Urinary bladder (tissue), 4 donors: Measurements from ENCODE around the gene DNAJC8. TPM values are rescaled to one million over a fixed set of nuclear protein-coding genes. Genes with fewer than 3 reads are reported as not detected.

Source experiments
- DNase-seq: peaks from one replicate; pipeline ENCODE4 v3.0.0-alpha.2; 2015; ENCODE audit errors: extremely low spot score
- H3K27ac ChIP-seq: one replicate; pipeline ENCODE4 v1.5.1; 2013; ENCODE audit warnings: low read depth, mild to moderate bottlenecking, moderate library complexity
- H3K36me3 ChIP-seq: one replicate; pipeline ENCODE4 v1.6.1; 2013; ENCODE audit warnings: mild to moderate bottlenecking, moderate library complexity; ENCODE audit not compliant: insufficient read depth
- H3K4me1 ChIP-seq: one replicate; pipeline ENCODE4 v1.6.1; 2013; ENCODE audit warnings: mild to moderate bottlenecking, moderate library complexity; ENCODE audit not compliant: insufficient read depth
- H3K4me3 ChIP-seq: one replicate; pipeline ENCODE4 v1.5.1; 2013; ENCODE audit warnings: low read depth, low read length
- WGBS: extraction: QIAGEN DNeasy Blood & Tissue Kit; methylation state at CpG from one replicate; pipeline ENCODE4 v1.1.7; 2013; 5-methylcytosine and 5-hydroxymethylcytosine counted together
- polyA plus RNA-seq: library from polyadenylated mRNA; stranded (reverse); fragments of 200-250 nt; gene quantifications from one replicate; pipeline ENCODE4 v1.2.3, GENCODE V29; 2013
- total RNA-seq: library from RNA; depleted of rRNA; stranded (reverse); fragments of >200 nt; gene quantifications from one replicate; pipeline ENCODE4 v1.2.3, GENCODE V29; 2014
- donor health status: healthy with polysubstance abuse.
- donor health status: healthy.

The DNAJC8 gene
- total RNA-seq (42.2 TPM), polyA plus RNA-seq (105 TPM)

GRCh38 chr1:28232558-28233263 is at the start of gene DNAJC8:
Gene DNAJC8 (minus strand): TSS chr1:28233029. CDS start chr1:28232998, 31 bp downstream.
- Histone ChIP-seq H3K36me3 (peaks cover 4% of the 10 kb centered on the region), H3K27ac (peak within 1 kb of the TSS; percentile 80), H3K4me3 (peak within 1 kb of the TSS; percentile 95), H3K4me1 (peaks cover 1% of the 10 kb centered on the region)
- WGBS, result under 1% methylated on average over 40 of the region's 40 CpGs
- DNase-seq, result peak; percentile 86

- H3K4me1 ChIP-seq, result no peaks in the 10 kb centered on the region
- H3K27ac ChIP-seq, result no peak overlapping the region
- H3K4me3 ChIP-seq, result no peak overlapping the region
- WGBS, result 86% methylated on average over 14 of the region's 14 CpGs
- H3K36me3 ChIP-seq, result peaks cover 2% of the 10 kb centered on the region
- DNase-seq, result no peak
These were observed 49.0 kb upstream of the DNAJC8 start for GRCh38 chr1:28281608-28282425.

GRCh38 chr1:28280977-28281381 is 48.1 kb upstream of the DNAJC8 start:
- no peak overlapping the region for H3K27ac ChIP-seq
- H3K36me3 ChIP-seq, result peaks cover 2% of the 10 kb centered on the region
- 76% methylated on average over 5 of the region's 5 CpGs for WGBS

GRCh38 chr1:28280501-28280900 is 47.7 kb upstream of the DNAJC8 start:
- H3K4me1 ChIP-seq, result no peaks in the 10 kb centered on the region
- no peak for DNase-seq
- H3K36me3 ChIP-seq, result peaks cover 2% of the 10 kb centered on the region
- no peak overlapping the region for H3K27ac ChIP-seq
- H3K4me3 ChIP-seq, result no peak overlapping the region
- WGBS, result 92% methylated on average over 8 of the region's 8 CpGs

More at GRCh38 chr1:28280977-28281381, 48.1 kb upstream of the DNAJC8 start:
- no peak overlapping the region for H3K4me3 ChIP-seq
- DNase-seq, result no peak
- H3K4me1 ChIP-seq, result no peaks in the 10 kb centered on the region

- 93% methylated on average over 7 of the region's 7 CpGs for WGBS
- Histone ChIP-seq H3K4me1 (no peaks in the 10 kb centered on the region), H3K4me3 (no peak overlapping the region), H3K36me3 (peaks cover 2% of the 10 kb centered on the region), H3K27ac (no peak overlapping the region)
- no peak for DNase-seq
These were observed 46.9 kb upstream of the DNAJC8 start for GRCh38 chr1:28279721-28280120.

GRCh38 chr1:28278763-28279162 is 45.9 kb upstream of the DNAJC8 start:
- 94% methylated on average over 5 of the region's 5 CpGs for WGBS
- no peak overlapping the region for H3K27ac ChIP-seq
- no peak overlapping the region for H3K4me3 ChIP-seq
- no peak for DNase-seq
- H3K36me3 ChIP-seq, result peaks cover 2% of the 10 kb centered on the region
- no peaks in the 10 kb centered on the region for H3K4me1 ChIP-seq

- Histone ChIP-seq H3K36me3 (peaks cover 2% of the 10 kb centered on the region), H3K4me1 (no peaks in the 10 kb centered on the region), H3K27ac (no peak overlapping the region), H3K4me3 (no peak overlapping the region)
- 84% methylated on average over 17 of the region's 17 CpGs for WGBS
- no peak for DNase-seq
These were observed 40.5 kb upstream of the DNAJC8 start for GRCh38 chr1:28273216-28273860.

- Histone ChIP-seq H3K4me3 (no peak overlapping the region), H3K36me3 (no peaks in the 10 kb centered on the region), H3K4me1 (no peaks in the 10 kb centered on the region), H3K27ac (no peak overlapping the region)
- DNase-seq, result no peak
- WGBS, result 96% methylated on average over 20 of the region's 20 CpGs
These were observed 39.5 kb upstream of the DNAJC8 start for GRCh38 chr1:28272215-28272852.

- no peaks in the 10 kb centered on the region for H3K36me3 ChIP-seq
- no peak for DNase-seq
- H3K4me3 ChIP-seq, result no peak overlapping the region
- 81% methylated on average over 2 of the region's 2 CpGs for WGBS
- no peak overlapping the region for H3K27ac ChIP-seq
- H3K4me1 ChIP-seq, result no peaks in the 10 kb centered on the region
These were observed 36.7 kb upstream of the DNAJC8 start for GRCh38 chr1:28269529-28269928.

- Histone ChIP-seq H3K27ac (no peak overlapping the region), H3K4me3 (no peak overlapping the region), H3K36me3 (no peaks in the 10 kb centered on the region), H3K4me1 (no peaks in the 10 kb centered on the region)
- 78% methylated on average over 2 of the region's 2 CpGs for WGBS
- DNase-seq, result no peak
These were observed 34.8 kb upstream of the DNAJC8 start for GRCh38 chr1:28267633-28268032.

GRCh38 chr1:28266920-28267322 is 34.1 kb upstream of the DNAJC8 start:
- DNase-seq, result no peak
- no peaks in the 10 kb centered on the region for H3K36me3 ChIP-seq
- H3K27ac ChIP-seq, result no peak overlapping the region
- WGBS, result 54% methylated on average over 5 of the region's 5 CpGs
- H3K4me3 ChIP-seq, result no peak overlapping the region
- no peaks in the 10 kb centered on the region for H3K4me1 ChIP-seq

GRCh38 chr1:28265577-28265976 is 32.7 kb upstream of the DNAJC8 start:
- no peak for DNase-seq
- WGBS, result 84% methylated on average over 8 of the region's 8 CpGs
- Histone ChIP-seq H3K4me1 (no peaks in the 10 kb centered on the region), H3K27ac (no peak overlapping the region), H3K36me3 (no peaks in the 10 kb centered on the region), H3K4me3 (no peak overlapping the region)

- DNase-seq, result no peak
- Histone ChIP-seq H3K27ac (no peak overlapping the region), H3K4me3 (no peak overlapping the region), H3K4me1 (no peaks in the 10 kb centered on the region), H3K36me3 (no peaks in the 10 kb centered on the region)
- WGBS, result 80% methylated on average over 1 of the region's 1 CpG
These were observed 32.1 kb upstream of the DNAJC8 start for GRCh38 chr1:28264897-28265296.
